Activated T-cell treated with anti-CD3 and anti-CD28 coated beads, Interleukin-2, amount 50 U/mL, for 4 hours (primary cell): ENCODE results near the gene TM4SF4. TPM values are rescaled to one million over a fixed set of nuclear protein-coding genes. Genes with fewer than 3 reads are reported as not detected.
A peak's percentile ranks its signal among the peaks of the same experiment; 100 is the strongest.

ENCODE experiments used
- ATAC-seq, 2 donors: fragments of 200-7000 bp; cut with Tn5 transposase; one replicate each; pipeline ENCODE4 v1.10.0; 2021
- DNase-seq: peaks from one replicate; pipeline ENCODE4 v3.0.0-alpha.2; 2020
- H3K27me3 Mint-ChIP-seq: one replicate; pipeline ENCODE4 v1.8.0; 2021; ENCODE audit warnings: low read depth, mixed read lengths
- H3K36me3 Mint-ChIP-seq: one replicate; pipeline ENCODE4 v1.8.0; 2022; ENCODE audit warnings: mixed read lengths; ENCODE audit not compliant: insufficient read depth
- H3K4me1 Mint-ChIP-seq: one replicate; pipeline ENCODE4 v1.8.0; 2021; ENCODE audit warnings: low read depth, mixed read lengths
- H3K4me3 Mint-ChIP-seq: one replicate; pipeline ENCODE4 v1.8.0; 2021; ENCODE audit warnings: mild to moderate bottlenecking, moderate library complexity, mixed read lengths
- H3K9me3 Mint-ChIP-seq: one replicate; pipeline ENCODE4 v1.8.0; 2021; ENCODE audit warnings: mixed read lengths
- total RNA-seq, 3 donors: library from RNA; stranded (reverse); gene quantifications; one replicate each; pipeline ENCODE4 v1.2.1, GENCODE V29; 2021

TM4SF4 gene
- total RNA-seq, 3 donors from 2014 or later, result 0.92 to 1.3 (median 1.0) TPM

GRCh38 chr3:149529099-149529498 is 54.6 kb downstream of the TM4SF4 start:
- DNase-seq, result no peak
- Mint-ChIP-seq H3K27me3 (peaks cover 2% of the 10 kb centered on the region), H3K9me3 (no peaks in the 10 kb centered on the region), H3K36me3 (no peaks in the 10 kb centered on the region), H3K4me3 (no peak overlapping the region), H3K4me1 (peaks cover 4% of the 10 kb centered on the region)
- ATAC-seq, result no peak

- no peak for DNase-seq
- no peak overlapping the region for H3K4me3 Mint-ChIP-seq
- peaks cover 2% of the 10 kb centered on the region for H3K27me3 Mint-ChIP-seq
- H3K9me3 Mint-ChIP-seq, result no peaks in the 10 kb centered on the region
- no peaks in the 10 kb centered on the region for H3K36me3 Mint-ChIP-seq
- ATAC-seq, result peak in 1 of 2 donors; percentile 30
- peaks cover 3% of the 10 kb centered on the region for H3K4me1 Mint-ChIP-seq
These were observed 58.1 kb downstream of the TM4SF4 start for GRCh38 chr3:149532489-149533180.

GRCh38 chr3:149534082-149534481 is 59.6 kb downstream of the TM4SF4 start:
- Mint-ChIP-seq H3K4me1 (peaks cover 1% of the 10 kb centered on the region), H3K9me3 (no peaks in the 10 kb centered on the region), H3K36me3 (no peaks in the 10 kb centered on the region), H3K4me3 (no peak overlapping the region), H3K27me3 (peaks cover under 1% of the 10 kb centered on the region)
- DNase-seq (no peak), ATAC-seq (no peak)

- DNase-seq (no peak), ATAC-seq (no peak)
- peaks cover 1% of the 10 kb centered on the region for H3K4me1 Mint-ChIP-seq
- no peaks in the 10 kb centered on the region for H3K36me3 Mint-ChIP-seq
- no peak overlapping the region for H3K4me3 Mint-ChIP-seq
- no peaks in the 10 kb centered on the region for H3K27me3 Mint-ChIP-seq
- H3K9me3 Mint-ChIP-seq, result no peaks in the 10 kb centered on the region
These were observed 60.3 kb downstream of the TM4SF4 start for GRCh38 chr3:149534671-149535332.

GRCh38 chr3:149535333-149535685 is 60.8 kb downstream of the TM4SF4 start:
- H3K9me3 Mint-ChIP-seq, result no peaks in the 10 kb centered on the region
- H3K36me3 Mint-ChIP-seq, result no peaks in the 10 kb centered on the region
- no peak for DNase-seq
- no peak overlapping the region for H3K4me3 Mint-ChIP-seq
- H3K4me1 Mint-ChIP-seq, result peaks cover 1% of the 10 kb centered on the region
- no peaks in the 10 kb centered on the region for H3K27me3 Mint-ChIP-seq
- ATAC-seq, result no peak

GRCh38 chr3:149536429-149536828 is 61.9 kb downstream of the TM4SF4 start:
- DNase-seq (no peak), ATAC-seq (no peak)
- no peaks in the 10 kb centered on the region for H3K9me3 Mint-ChIP-seq
- peaks cover 1% of the 10 kb centered on the region for H3K4me1 Mint-ChIP-seq
- no peak overlapping the region for H3K4me3 Mint-ChIP-seq
- no peaks in the 10 kb centered on the region for H3K27me3 Mint-ChIP-seq
- no peaks in the 10 kb centered on the region for H3K36me3 Mint-ChIP-seq

GRCh38 chr3:149538371-149538770 is 63.9 kb downstream of the TM4SF4 start:
- no peak overlapping the region for H3K4me3 Mint-ChIP-seq
- no peaks in the 10 kb centered on the region for H3K9me3 Mint-ChIP-seq
- ATAC-seq (no peak), DNase-seq (no peak)
- H3K27me3 Mint-ChIP-seq, result no peaks in the 10 kb centered on the region
- H3K36me3 Mint-ChIP-seq, result no peaks in the 10 kb centered on the region
- H3K4me1 Mint-ChIP-seq, result no peaks in the 10 kb centered on the region

GRCh38 chr3:149541091-149541491 is 66.6 kb downstream of the TM4SF4 start:
- no peak for ATAC-seq
- Mint-ChIP-seq H3K36me3 (no peaks in the 10 kb centered on the region), H3K4me1 (no peaks in the 10 kb centered on the region), H3K9me3 (no peaks in the 10 kb centered on the region), H3K4me3 (no peak overlapping the region), H3K27me3 (no peaks in the 10 kb centered on the region)
- no peak for DNase-seq

- Mint-ChIP-seq H3K9me3 (no peaks in the 10 kb centered on the region), H3K4me1 (no peaks in the 10 kb centered on the region), H3K36me3 (no peaks in the 10 kb centered on the region), H3K27me3 (peaks cover 4% of the 10 kb centered on the region), H3K4me3 (no peak overlapping the region)
- DNase-seq (no peak), ATAC-seq (no peak)
These were observed 68.1 kb downstream of the TM4SF4 start for GRCh38 chr3:149542375-149543312.

- ATAC-seq (no peak), DNase-seq (no peak)
- Mint-ChIP-seq H3K9me3 (no peaks in the 10 kb centered on the region), H3K36me3 (no peaks in the 10 kb centered on the region), H3K4me3 (no peak overlapping the region), H3K27me3 (peaks cover 4% of the 10 kb centered on the region), H3K4me1 (no peaks in the 10 kb centered on the region)
These were observed 70.6 kb downstream of the TM4SF4 start for GRCh38 chr3:149545049-149545448.

GRCh38 chr3:149547413-149547812 is 72.9 kb downstream of the TM4SF4 start:
- peaks cover 4% of the 10 kb centered on the region for H3K27me3 Mint-ChIP-seq
- no peaks in the 10 kb centered on the region for H3K9me3 Mint-ChIP-seq
- no peaks in the 10 kb centered on the region for H3K4me1 Mint-ChIP-seq
- H3K4me3 Mint-ChIP-seq, result no peak overlapping the region
- no peaks in the 10 kb centered on the region for H3K36me3 Mint-ChIP-seq
- no peak for ATAC-seq
- no peak for DNase-seq

GRCh38 chr3:149547954-149548668 is 73.6 kb downstream of the TM4SF4 start:
- no peaks in the 10 kb centered on the region for H3K36me3 Mint-ChIP-seq
- no peak overlapping the region for H3K4me3 Mint-ChIP-seq
- peaks cover 4% of the 10 kb centered on the region for H3K27me3 Mint-ChIP-seq
- DNase-seq (no peak), ATAC-seq (no peak)
- H3K4me1 Mint-ChIP-seq, result no peaks in the 10 kb centered on the region
- no peaks in the 10 kb centered on the region for H3K9me3 Mint-ChIP-seq

GRCh38 chr3:149548669-149549065 is 74.2 kb downstream of the TM4SF4 start:
- Mint-ChIP-seq H3K27me3 (peaks cover 4% of the 10 kb centered on the region), H3K36me3 (no peaks in the 10 kb centered on the region), H3K4me1 (no peaks in the 10 kb centered on the region), H3K9me3 (no peaks in the 10 kb centered on the region), H3K4me3 (no peak overlapping the region)
- DNase-seq, result no peak
- ATAC-seq, result no peak

GRCh38 chr3:149551500-149551899 is 77.0 kb downstream of the TM4SF4 start:
- ATAC-seq (no peak), DNase-seq (no peak)
- no peaks in the 10 kb centered on the region for H3K4me1 Mint-ChIP-seq
- no peaks in the 10 kb centered on the region for H3K36me3 Mint-ChIP-seq
- peaks cover 7% of the 10 kb centered on the region for H3K27me3 Mint-ChIP-seq
- no peaks in the 10 kb centered on the region for H3K9me3 Mint-ChIP-seq
- H3K4me3 Mint-ChIP-seq, result no peak overlapping the region
